ENCODE results near the gene EGLN1. TPM values are rescaled to one million over a fixed set of nuclear protein-coding genes. Genes with fewer than 3 reads are reported as not detected.

The EGLN1 gene
- total and polyA plus RNA-seq, 5 donors = 27.9 to 79.9 (median 67.2) TPM

GRCh38 chr1:231326248-231326647 lies 95.8 kb downstream of the EGLN1 start:
- Histone ChIP-seq H3K27ac (ENCODE audit: low read length) (no peak overlapping the region), H3K4me1 (ENCODE audit: control insufficient read depth, insufficient read depth, low read length) (no peaks in the 10 kb centered on the region), H3K9me3 (ENCODE audit: control insufficient read depth, low read length) (no peaks in the 10 kb centered on the region), H3K27me3 (ENCODE audit: control insufficient read depth, insufficient read depth) (no peaks in the 10 kb centered on the region), H3K4me3 (ENCODE audit: low read length) (no peak overlapping the region)
- DNase-seq = no peak
- intact Hi-C loops (cut with DNase I) = no loop called here
- no peak for ATAC-seq
- WGBS = 64% methylated on average over 1 of the region's 1 CpG

GRCh38 chr1:231324660-231325059 lies 97.4 kb downstream of the EGLN1 start:
- ATAC-seq = no peak
- Histone ChIP-seq H3K9me3 (ENCODE audit: control insufficient read depth, low read length) (no peaks in the 10 kb centered on the region), H3K27ac (ENCODE audit: low read length) (no peak overlapping the region), H3K4me1 (ENCODE audit: control insufficient read depth, insufficient read depth, low read length) (no peaks in the 10 kb centered on the region), H3K27me3 (ENCODE audit: control insufficient read depth, insufficient read depth) (no peaks in the 10 kb centered on the region), H3K4me3 (ENCODE audit: low read length) (no peak overlapping the region)
- DNase-seq = no peak
- intact Hi-C loops (cut with DNase I) = no loop called here
- WGBS = 87% methylated on average over 5 of the region's 5 CpGs

- no peaks in the 10 kb centered on the region for H3K27me3 ChIP-seq (ENCODE audit: control insufficient read depth, insufficient read depth)
- H3K9me3 ChIP-seq (ENCODE audit: control insufficient read depth, low read length) = no peaks in the 10 kb centered on the region
- DNase-seq (no peak), ATAC-seq (no peak)
- intact Hi-C loops (cut with DNase I) = no loop called here
- H3K4me1 ChIP-seq (ENCODE audit: control insufficient read depth, insufficient read depth, low read length) = no peaks in the 10 kb centered on the region
- no peak overlapping the region for H3K4me3 ChIP-seq (ENCODE audit: low read length)
- 80% methylated on average over 7 of the region's 7 CpGs for WGBS
- H3K27ac ChIP-seq (ENCODE audit: low read length) = no peak overlapping the region
Measured at GRCh38 chr1:231322880-231323530, 99.1 kb downstream of the EGLN1 start.

- H3K27ac ChIP-seq (ENCODE audit: low read length) = no peak overlapping the region
- H3K4me3 ChIP-seq (ENCODE audit: low read length) = no peak overlapping the region
- DNase-seq (no peak), ATAC-seq (no peak)
- intact Hi-C loops (cut with DNase I) = no loop called here
- H3K9me3 ChIP-seq (ENCODE audit: control insufficient read depth, low read length) = no peaks in the 10 kb centered on the region
- no peaks in the 10 kb centered on the region for H3K4me1 ChIP-seq (ENCODE audit: control insufficient read depth, insufficient read depth, low read length)
- H3K27me3 ChIP-seq (ENCODE audit: control insufficient read depth, insufficient read depth) = no peaks in the 10 kb centered on the region
- WGBS = 93% methylated on average over 9 of the region's 9 CpGs
Measured at GRCh38 chr1:231319080-231319479, 103.0 kb downstream of the EGLN1 start.

GRCh38 chr1:231318568-231318967 lies 103.5 kb downstream of the EGLN1 start:
- intact Hi-C loops (cut with DNase I) = no loop called here
- no peak overlapping the region for H3K27ac ChIP-seq (ENCODE audit: low read length)
- no peak for DNase-seq
- H3K4me3 ChIP-seq (ENCODE audit: low read length) = no peak overlapping the region
- 92% methylated on average over 4 of the region's 4 CpGs for WGBS
- no peaks in the 10 kb centered on the region for H3K27me3 ChIP-seq (ENCODE audit: control insufficient read depth, insufficient read depth)
- no peaks in the 10 kb centered on the region for H3K9me3 ChIP-seq (ENCODE audit: control insufficient read depth, low read length)
- ATAC-seq = no peak
- H3K4me1 ChIP-seq (ENCODE audit: control insufficient read depth, insufficient read depth, low read length) = no peaks in the 10 kb centered on the region

GRCh38 chr1:231318015-231318355 lies 104.1 kb downstream of the EGLN1 start:
- Histone ChIP-seq H3K4me1 (ENCODE audit: control insufficient read depth, insufficient read depth, low read length) (no peaks in the 10 kb centered on the region), H3K27me3 (ENCODE audit: control insufficient read depth, insufficient read depth) (no peaks in the 10 kb centered on the region), H3K4me3 (ENCODE audit: low read length) (no peak overlapping the region), H3K9me3 (ENCODE audit: control insufficient read depth, low read length) (no peaks in the 10 kb centered on the region), H3K27ac (ENCODE audit: low read length) (no peak overlapping the region)
- WGBS = 94% methylated on average over 15 of the region's 15 CpGs
- intact Hi-C loops (cut with DNase I) = no loop called here
- ATAC-seq = no peak
- no peak for DNase-seq

GRCh38 chr1:231317306-231318014 lies 104.6 kb downstream of the EGLN1 start:
- no peak overlapping the region for H3K4me3 ChIP-seq (ENCODE audit: low read length)
- DNase-seq (no peak), ATAC-seq (no peak)
- no peaks in the 10 kb centered on the region for H3K4me1 ChIP-seq (ENCODE audit: control insufficient read depth, insufficient read depth, low read length)
- 94% methylated on average over 44 of the region's 44 CpGs for WGBS
- no peaks in the 10 kb centered on the region for H3K27me3 ChIP-seq (ENCODE audit: control insufficient read depth, insufficient read depth)
- no peaks in the 10 kb centered on the region for H3K9me3 ChIP-seq (ENCODE audit: control insufficient read depth, low read length)
- no peak overlapping the region for H3K27ac ChIP-seq (ENCODE audit: low read length)
- intact Hi-C loops (cut with DNase I) = no loop called here

- peak in 1 of 3 donors; percentile 57 for DNase-seq
- intact Hi-C loops (cut with DNase I) = no loop called here
- peak; percentile 41 to 50 for ATAC-seq
- Histone ChIP-seq H3K27me3 (ENCODE audit: control insufficient read depth, insufficient read depth) (no peaks in the 10 kb centered on the region), H3K4me3 (ENCODE audit: low read length) (no peak overlapping the region), H3K9me3 (ENCODE audit: control insufficient read depth, low read length) (no peaks in the 10 kb centered on the region), H3K27ac (ENCODE audit: low read length) (no peak overlapping the region), H3K4me1 (ENCODE audit: control insufficient read depth, insufficient read depth, low read length) (no peaks in the 10 kb centered on the region)
- WGBS = 35% methylated on average over 11 of the region's 11 CpGs
Measured at GRCh38 chr1:231315887-231316286, 106.2 kb downstream of the EGLN1 start.

Other genes starting within 250 kb of the EGLN1 start
- 10 to 100 TPM; 48.6 to 55.6 (median 50.3) TPM for gene GNPAT, start 181.1 kb downstream of the EGLN1 start, total RNA-seq
- gene GNPAT, start 181.1 kb downstream of the EGLN1 start, polyA plus RNA-seq = 46.7 TPM
- gene EXOC8, start 84.4 kb downstream of the EGLN1 start, total RNA-seq = 10 to 100 TPM; 12.3 to 16.9 (median 14.0) TPM
- 5.9 TPM for gene EXOC8, start 84.4 kb downstream of the EGLN1 start, polyA plus RNA-seq
- gene SPRTN, start 84.0 kb downstream of the EGLN1 start, total RNA-seq = 10 to 100 TPM in 1 of 4 donors, 1 to 10 TPM in 3; 5.6 to 10.4 (median 7.4) TPM
- 4.7 TPM for gene SPRTN, start 84.0 kb downstream of the EGLN1 start, polyA plus RNA-seq
- gene TSNAX, start 106.4 kb upstream of the EGLN1 start, total RNA-seq = 10 to 100 TPM; 31.9 to 39.9 (median 36.5) TPM
- 16.6 TPM for gene TSNAX, start 106.4 kb upstream of the EGLN1 start, polyA plus RNA-seq
- gene DISC1, start 204.5 kb upstream of the EGLN1 start, total RNA-seq = 1 to 10 TPM; 4.5 to 7.4 (median 5.2) TPM
- 2.3 TPM for gene DISC1, start 204.5 kb upstream of the EGLN1 start, polyA plus RNA-seq

Data from right cardiac atrium (tissue), 5 donors.